Stimulated activated CD4-positive, alpha-beta T cell treated with anti-CD3 and anti-CD28 coated beads, Interleukin-2, amount 100 ng/mL, for 24 hours (primary cell): Measurements from ENCODE around the gene NMNAT1.
"Not testable (repeated sequence)": the region's sequence is repeated elsewhere in the genome, so short reads cannot be mapped to it uniquely, and the experiment has no call there.

Experiments
- DNase-seq, 2 donors: peaks; one replicate each; pipeline ENCODE4 v3.0.0-alpha.2; 2020

The NMNAT1 gene

DNA sequence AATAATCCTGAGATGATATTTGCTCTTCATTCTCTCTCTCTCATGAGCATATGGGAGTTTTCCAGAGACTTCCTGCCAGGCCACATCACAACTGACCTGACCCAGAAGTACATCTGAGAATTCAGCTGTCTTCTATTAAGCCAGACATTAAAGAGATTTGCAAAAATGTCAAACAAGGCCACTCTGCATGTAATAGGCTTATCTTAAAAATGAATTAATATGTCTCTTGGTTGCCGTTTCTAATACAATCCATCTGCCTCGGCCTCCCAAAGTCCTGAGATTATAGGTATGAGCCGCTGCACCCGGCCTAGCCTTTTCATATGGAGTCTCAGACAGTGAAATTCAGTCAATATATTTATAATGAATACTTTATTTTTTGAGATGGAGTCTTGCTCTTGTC, 78.7 kb downstream of the NMNAT1 start:
- not testable (repeated sequence) for DNase-seq

DNA sequence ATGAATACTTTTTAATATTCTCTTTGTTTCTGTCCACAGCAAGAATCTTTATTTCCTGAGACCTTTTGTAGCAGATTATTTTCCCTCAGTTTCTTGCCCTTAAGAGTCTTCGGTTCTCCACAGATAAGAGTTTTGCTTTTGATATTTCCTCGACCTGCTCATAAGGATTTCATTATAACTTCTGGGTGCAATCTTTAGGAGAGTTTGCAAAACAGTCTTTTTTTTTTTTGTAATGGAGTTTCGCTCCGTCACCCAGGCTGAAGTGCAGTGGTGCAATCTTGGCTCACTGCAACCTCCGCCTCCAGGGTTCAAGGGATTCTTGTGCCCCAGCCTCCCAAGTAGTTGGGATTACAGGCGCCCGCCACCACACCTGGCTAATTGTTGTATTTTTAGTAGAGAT, 79.4 kb downstream of the NMNAT1 start:
- no peak for DNase-seq

GRCh38 chr1:10025354-10025753, 82.1 kb downstream of the NMNAT1 start:
- no peak for DNase-seq

DNA sequence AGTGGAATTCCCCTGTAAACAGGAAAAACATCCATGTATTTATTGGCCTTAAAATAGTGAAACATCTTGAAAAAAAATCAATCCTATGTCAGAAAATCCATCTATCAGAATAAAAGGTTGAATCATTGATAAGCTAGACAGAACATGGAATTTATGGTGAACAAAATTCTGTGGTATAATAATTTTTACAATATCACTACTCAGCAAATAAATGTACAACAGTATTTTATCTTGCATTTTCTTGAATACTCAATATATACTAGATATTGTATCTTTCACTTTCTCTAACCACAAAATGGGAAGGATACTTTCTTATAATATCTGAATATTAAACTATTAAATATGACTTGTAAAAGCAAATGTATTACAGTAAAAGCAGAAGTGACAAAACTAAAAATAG, 83.8 kb downstream of the NMNAT1 start:
- no peak for DNase-seq

GRCh38 chr1:10028956-10029500, 85.8 kb downstream of the NMNAT1 start:
- DNase-seq, result not testable (repeated sequence)

DNA sequence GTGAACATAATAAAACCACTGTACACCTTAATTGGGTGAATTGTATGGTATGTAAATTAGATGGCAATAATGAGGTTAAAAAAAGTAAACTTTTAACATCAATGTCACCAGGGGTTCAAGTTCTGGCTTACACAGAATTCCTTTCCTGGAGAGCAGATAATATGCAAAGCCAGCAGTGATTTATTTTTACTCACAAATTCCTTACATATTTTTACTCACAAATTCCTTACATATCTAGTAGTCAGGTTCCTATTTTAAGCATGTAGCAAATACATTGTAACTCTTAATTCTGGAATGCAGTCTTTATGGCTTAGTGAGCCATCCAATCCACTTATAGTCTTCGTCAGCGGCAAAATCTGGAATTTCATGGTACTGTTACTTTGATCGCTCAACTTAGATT, 88.2 kb downstream of the NMNAT1 start:
- DNase-seq, result no peak

- peak; percentile 98 to 99 for DNase-seq
Measured at GRCh38 chr1:10032590-10033358, 89.5 kb downstream of the NMNAT1 start, which contains the start of gene UBE4B. Gene UBE4B, plus strand, starts transcription at chr1:10032958. Its CDS starts 713 bp downstream, at chr1:10033671.

- DNase-seq, result peak; percentile 19 to 45
Measured at GRCh38 chr1:10033359-10033845, 90.1 kb downstream of the NMNAT1 start.
